K562 (cell line): Measurements from ENCODE around the gene PTGES3L. TPM values are rescaled to one million over a fixed set of nuclear protein-coding genes. Genes with fewer than 3 reads are reported as not detected.

Source experiments
- ATAC-seq: fragments of 200-7000 bp; cut with Tn5 transposase; 3 replicates; pipeline ENCODE4 v1.9.1; 2020; ENCODE audit warnings: moderate library complexity
- BruUV-seq: library from RNA; stranded (reverse); fragments of 400-500 nt; replicated peaks from 2 replicates; lab custom pipeline; 2021; lab: Mats Ljungman, UMichigan
- CTCF ChIA-PET: fragments of 300-600 bp; formaldehyde crosslinking; extraction: SDS; loops from one replicate; lab custom pipeline; 2021; ENCODE audit warnings: low intra/inter-chr PET ratio; lab: Yijun Ruan, JAX
- POLR2A ChIA-PET: fragments of 300-600, 350-650 bp; sonication (Branson Sonifier 250); formaldehyde crosslinking; extraction: SDS; loops from one replicate; lab custom pipeline; 2021; ENCODE audit warnings: antibody characterized with exemption, inconsistent platforms; lab: Yijun Ruan, JAX
- DNase-seq, 4 experiments: peaks; one replicate each; pipeline versions ENCODE4 v3.0.0 to v3.0.0-alpha.2; 2011 to 2018; ENCODE audit warnings: low spot score in 3 of 4, mixed read lengths in 3 of 4; ENCODE audit errors: extremely low read depth in 1 of 4
- FAIRE-seq: peaks from 2 replicates; lab custom pipeline; 2011; peaks lifted over from hg19 to GRCh38; lab: Jason Lieb, UNC
- H2AFZ ChIP-seq: 2 replicates; pipeline ENCODE4 v1.6.0; 2011; ENCODE audit warnings: low read depth, low read length, control low read depth, inconsistent platforms
- H3K27ac ChIP-seq: fragments of 200-600 bp; 3 replicates; pipeline ENCODE4 v1.8.0; 2011; ENCODE audit warnings: low read depth, mild to moderate bottlenecking, control low read depth, inconsistent platforms, low read length, moderate library complexity, mixed read lengths; ENCODE audit errors: extremely low read depth
- H3K27me3 ChIP-seq, 2 experiments: fragments of 300-600 bp in 1 of 2; 2 replicates in 1 of 2; 3 replicates in 1 of 2; pipeline versions ENCODE4 v1.6.0 to v1.8.0; 2011; ENCODE audit warnings: inconsistent platforms in 2 of 2, low read length in 2 of 2, mild to moderate bottlenecking in 1 of 2, mixed read lengths in 1 of 2, moderate library complexity in 1 of 2; ENCODE audit not compliant: control insufficient read depth in 2 of 2, insufficient read depth in 2 of 2
- H3K36me3 ChIP-seq: fragments of 300-600 bp; 3 replicates; pipeline ENCODE4 v1.8.0; 2011; ENCODE audit warnings: mild to moderate bottlenecking, low read length, inconsistent platforms; ENCODE audit not compliant: control insufficient read depth, insufficient read depth
- H3K4me1 ChIP-seq, 2 experiments: fragments of 200-600 bp in 1 of 2; replicated peaks in 1 of 2; 2 replicates in 1 of 2; 3 replicates in 1 of 2; pipeline versions ENCODE4 v1.5.1 to v1.8.0; 2011; ENCODE audit warnings: inconsistent platforms in 2 of 2, low read length in 2 of 2, mild to moderate bottlenecking in 1 of 2, mixed read lengths in 1 of 2, moderate library complexity in 1 of 2; ENCODE audit not compliant: control insufficient read depth in 2 of 2, insufficient read depth in 2 of 2
- H3K4me2 ChIP-seq: 2 replicates; pipeline ENCODE4 v1.6.1; 2011; ENCODE audit warnings: low read length, control low read depth, inconsistent platforms, mixed read lengths; ENCODE audit not compliant: insufficient read depth
- H3K4me3 ChIP-seq: fragments of 200-600 bp; sonication (generic), shearing (Covaris generic); 2 replicates; pipeline ENCODE4 v1.5.1; 2016; ENCODE audit warnings: control low read depth, inconsistent platforms
- H3K79me2 ChIP-seq: fragments of 200-600 bp; 3 replicates; pipeline ENCODE4 v1.8.0; 2011; ENCODE audit warnings: low read length, inconsistent platforms; ENCODE audit not compliant: control insufficient read depth, insufficient read depth
- H3K9ac ChIP-seq, 2 experiments: 2 replicates each; pipeline versions ENCODE4 v1.6.0 to v1.6.1; 2011; ENCODE audit warnings: low read depth in 2 of 2, low read length in 2 of 2, control low read depth in 1 of 2, inconsistent platforms in 1 of 2, mild to moderate bottlenecking in 1 of 2, mixed read lengths in 1 of 2; ENCODE audit not compliant: insufficient read depth in 1 of 2
- H3K9me1 ChIP-seq: one replicate; pipeline ENCODE4 v1.6.0; 2011; ENCODE audit warnings: inconsistent platforms, mild to moderate bottlenecking, low read length, moderate library complexity; ENCODE audit not compliant: control insufficient read depth, insufficient read depth
- H3K9me3 ChIP-seq: replicated peaks from 2 replicates; pipeline ENCODE4 v1.5.1; 2011; ENCODE audit warnings: low read depth, low read length, inconsistent platforms; ENCODE audit not compliant: control insufficient read depth, insufficient read depth
- H4K20me1 ChIP-seq: replicated peaks from 2 replicates; pipeline ENCODE4 v1.6.1; 2011; ENCODE audit warnings: low read length, inconsistent platforms, mixed read lengths; ENCODE audit not compliant: control insufficient read depth, insufficient read depth
- CEBPB ChIP-seq: fragments of 450-650 bp; IDR thresholded peaks from 2 replicates; pipeline ENCODE4 v1.6.1; 2016; ENCODE audit warnings: missing genetic modification characterization, missing compliant biosample characterization
- CEBPG ChIP-seq, 3 experiments: fragments of 200-800 bp in 1 of 3; sonication (Bioruptor generic) in 1 of 3; sonication (generic) in 1 of 3; formaldehyde crosslinking in 1 of 3; IDR thresholded peaks in 2 of 3; conservative IDR thresholded peaks in 1 of 3; 2 replicates each; pipeline versions ENCODE4 v1.6.1 to v1.8.0; 2016 to 2022; ENCODE audit warnings: missing compliant biosample characterization in 2 of 3, missing genetic modification characterization in 2 of 3, mild to moderate bottlenecking in 1 of 3, missing genetic modification reagents in 1 of 3
- DMBX1 ChIP-seq: fragments of 250-450 bp; sonication (Bioruptor Pico); IDR thresholded peaks from 2 replicates; pipeline ENCODE4 v1.8.0; 2022; ENCODE audit warnings: inconsistent platforms, mild to moderate bottlenecking, moderate library complexity, borderline replicate concordance
- RBM22 ChIP-seq: fragments of 200-400 bp; formaldehyde crosslinking; IDR thresholded peaks from 2 replicates; pipeline ENCODE4 v1.6.1; 2018; ENCODE audit warnings: low read length, low read depth; ENCODE audit not compliant: poor library complexity, severe bottlenecking
- SOX6 ChIP-seq: fragments of 450-650 bp; IDR thresholded peaks from 2 replicates; pipeline ENCODE4 v1.6.1; 2014; ENCODE audit warnings: mild to moderate bottlenecking
- WGBS: fragments of 100-300 bp; shearing (Covaris generic); methylation state at CpG from one replicate; pipeline ENCODE4 v1.1.6; 2016; ENCODE audit warnings: low coverage, mixed read lengths; ENCODE audit not compliant: insufficient coverage; ENCODE audit errors: missing lambda C conversion rate; 5-methylcytosine and 5-hydroxymethylcytosine counted together
- in situ Hi-C: fragments of 300-500 bp; cut with MboI; formaldehyde crosslinking; loops from 4 replicates; pipeline ENCODE4 v1.15.0; 2018; ENCODE audit warnings: inconsistent platforms, mixed read lengths
- intact Hi-C: fragments of 100-400 bp; cut with micrococcal nuclease; formaldehyde crosslinking; loops from 2 replicates; pipeline ENCODE4 v1.14.2; 2022
- polyA plus RNA-seq, 8 experiments: library from polyadenylated mRNA; depleted of rRNA in 4 of 8; stranded (reverse) in 5 of 8; unstranded in 3 of 8; fragments of >200 nt; fragmentation: Nextera tagmentation in 2 of 8; fragmentation: Illumina TruSeq in 1 of 8; extraction: Ambion mirVana in 2 of 8; extraction: Trizol in 1 of 8; gene quantifications; 2 replicates each; pipeline versions ENCODE4 v1.2.1 to v1.2.3, GENCODE V29; 2011 to 2014; ENCODE audit warnings: inconsistent platforms in 1 of 8, missing spikeins in 1 of 8
- total RNA-seq, 7 experiments: library from RNA; depleted of rRNA in 6 of 7; stranded (reverse); fragments of >200 nt in 6 of 7; fragmentation: Illumina TruSeq in 2 of 7; extraction: Trizol in 2 of 7; gene quantifications; 2 replicates each; pipeline versions ENCODE4 v1.2.1 to v1.2.3, GENCODE V29; 2011 to 2021; ENCODE audit warnings: low replicate concordance in 1 of 7

Gene PTGES3L
- total and polyA plus RNA-seq, 9 of the 15 experiments (the other 6 are each of a cell fraction or from before 2014, with no cell fraction given): 6.0 to 16.0 (median 9.6) TPM

GRCh38 chr17:43018932-43019331 is 39.1 kb upstream of the PTGES3L start:
- peak overlapping the region; percentile 62; the same call in 1 of the 2 replicates for H3K4me2 ChIP-seq
- no TSS peak for BruUV-seq
- WGBS: 16% methylated on average over 4 of the region's 4 CpGs

More at GRCh38 chr17:43018932-43019331, 39.1 kb upstream of the PTGES3L start:
- H4K20me1 ChIP-seq: peaks cover 10% of the 10 kb centered on the region; the same call in 1 of the 2 replicates
- peaks cover 34 to 53% of the 10 kb centered on the region in 2 experiments for H3K4me1 ChIP-seq
- peak overlapping the region; percentile 83; the same call in 1 of the 3 replicates for H3K27ac ChIP-seq
- in situ Hi-C loops (loop anchor here (10.0 kb wide), 1 partner anchor 296 kb away; no protein-coding TSS in a partner anchor), intact Hi-C loops (no loop called here)
- TF ChIP-seq CEBPB (tag) (peak; percentile 87), CEBPG (CRISPR knock-in tag; IDR thresholded peaks at IDR 0.05) (no peak), CEBPG (tag; conservative IDR thresholded peaks at IDR 0.05 in 1 of 2, IDR thresholded peaks at IDR 0.05 in 1 of 2) (peak; percentile 42 to 68; a peak in 3 of 4 replicates), RBM22 (no peak), SOX6 (peak; percentile 32; the same call in 1 of the 2 replicates), DMBX1 (CRISPR knock-in tag) (no peak)
- H3K79me2 ChIP-seq: peaks cover 40% of the 10 kb centered on the region
- peak overlapping the region in 1 of 2 experiments; percentile 30; a peak in 1 of 4 replicates for H3K9ac ChIP-seq
- no peaks in the 10 kb centered on the region for H3K27me3 ChIP-seq
- ChIA-PET POLR2A (interaction anchor here (1.2 to 6.7 kb wide), 4 partner anchors 8 to 297 kb away, joined by 3 to 79 read pairs (median 4); no protein-coding TSS in a partner anchor), CTCF (no interaction called here)
- peaks cover 49% of the 10 kb centered on the region; the same call in 2 of the 3 replicates for H3K36me3 ChIP-seq
- H3K9me1 ChIP-seq: peaks cover 10% of the 10 kb centered on the region
- H2AFZ ChIP-seq: no peak overlapping the region
- FAIRE-seq: no peak
- no peak for DNase-seq
- H3K4me3 ChIP-seq: no peak overlapping the region
- no peaks in the 10 kb centered on the region for H3K9me3 ChIP-seq
- ATAC-seq: no peak
